GM23338 (cell line): ENCODE results near the gene DNAH9. TPM values are rescaled to one million over a fixed set of nuclear protein-coding genes. Genes with fewer than 3 reads are reported as not detected.

ENCODE experiments used
- ATAC-seq: fragments of 200-7000 bp; cut with Tn5 transposase; 3 replicates; pipeline ENCODE4 v1.9.1; 2020
- DNase-seq: peaks from one replicate; pipeline ENCODE4 v3.0.0-alpha.2; 2015; ENCODE audit warnings: low spot score
- H2AFZ ChIP-seq: fragments of 200-600 bp; sonication (generic); 2 replicates; pipeline ENCODE4 v1.8.0; 2016; ENCODE audit warnings: antibody characterized with exemption, mild to moderate bottlenecking, moderate library complexity
- H3F3A ChIP-seq: fragments of 200-600 bp; sonication (generic); replicated peaks from 2 replicates; pipeline ENCODE4 v1.8.0; 2017; ENCODE audit warnings: antibody characterized with exemption, mixed run types, low read depth
- H3K27ac ChIP-seq: fragments of 200-600 bp; sonication (generic); 2 replicates; pipeline ENCODE4 v1.6.1; 2016; ENCODE audit warnings: low read depth
- H3K27me3 ChIP-seq: fragments of 200-600 bp; sonication (generic); 2 replicates; pipeline ENCODE4 v1.8.0; 2016; ENCODE audit warnings: mild to moderate bottlenecking, mixed run types, moderate library complexity; ENCODE audit not compliant: insufficient read depth
- H3K36me3 ChIP-seq: fragments of 200-600 bp; sonication (generic); 2 replicates; pipeline ENCODE4 v1.8.0; 2016; ENCODE audit warnings: mild to moderate bottlenecking; ENCODE audit not compliant: insufficient read depth
- H3K4me1 ChIP-seq: fragments of 200-600 bp; sonication (generic); 2 replicates; pipeline ENCODE4 v1.8.0; 2016; ENCODE audit warnings: mild to moderate bottlenecking, moderate library complexity; ENCODE audit not compliant: insufficient read depth
- H3K4me2 ChIP-seq: fragments of 200-600 bp; sonication (generic); 2 replicates; pipeline ENCODE4 v1.7.1; 2017; ENCODE audit warnings: mixed run types
- H3K4me3 ChIP-seq: fragments of 200-600 bp; sonication (generic); 2 replicates; pipeline ENCODE4 v1.6.1; 2016; ENCODE audit warnings: mixed run types
- H3K79me2 ChIP-seq: fragments of 200-600 bp; sonication (generic); replicated peaks from 2 replicates; pipeline ENCODE4 v1.8.0; 2017; ENCODE audit warnings: mild to moderate bottlenecking; ENCODE audit not compliant: insufficient read depth
- H3K9me2 ChIP-seq: fragments of 200-600 bp; sonication (generic); 2 replicates; pipeline ENCODE4 v1.8.0; 2017; ENCODE audit not compliant: insufficient read depth
- H4K20me1 ChIP-seq: fragments of 200-600 bp; sonication (generic); replicated peaks from 2 replicates; pipeline ENCODE4 v1.8.0; 2017; ENCODE audit warnings: mild to moderate bottlenecking; ENCODE audit not compliant: insufficient read depth
- H3K27ac Mint-ChIP-seq: 2 replicates; pipeline ENCODE4 v1.8.0; 2020; ENCODE audit warnings: inconsistent platforms, mild to moderate bottlenecking, moderate library complexity, mixed read lengths
- H3K27me3 Mint-ChIP-seq: 3 replicates; pipeline ENCODE4 v1.8.0; 2022; ENCODE audit warnings: low read depth, mild to moderate bottlenecking, moderate library complexity, mixed read lengths, inconsistent platforms; ENCODE audit not compliant: insufficient read depth, poor library complexity
- H3K36me3 Mint-ChIP-seq: 3 replicates; pipeline ENCODE4 v1.8.0; 2021; ENCODE audit warnings: low read depth, mild to moderate bottlenecking, inconsistent platforms, moderate library complexity, mixed read lengths
- H3K4me1 Mint-ChIP-seq: 3 replicates; pipeline ENCODE4 v1.8.0; 2020; ENCODE audit warnings: mild to moderate bottlenecking, inconsistent platforms, mixed read lengths
- H3K4me3 Mint-ChIP-seq: 3 replicates; pipeline ENCODE4 v1.8.0; 2021; ENCODE audit warnings: moderate library complexity, mild to moderate bottlenecking, inconsistent platforms, mixed read lengths
- H3K9me3 Mint-ChIP-seq: 3 replicates; pipeline ENCODE4 v1.8.0; 2020; ENCODE audit warnings: moderate library complexity, mild to moderate bottlenecking, inconsistent platforms, mixed read lengths
- CREB1 ChIP-seq: fragments of 250-450 bp; sonication (Bioruptor Pico); IDR thresholded peaks from 2 replicates; pipeline ENCODE4 v1.5.0; 2020; ENCODE audit warnings: low read depth, mild to moderate bottlenecking, moderate library complexity
- EZH2 ChIP-seq: fragments of 200-600 bp; sonication (generic); IDR thresholded peaks from one replicate; pipeline ENCODE4 v1.8.0; 2017; ENCODE audit warnings: antibody characterized with exemption, mild to moderate bottlenecking, low read depth; ENCODE audit not compliant: unreplicated experiment
- EZH2phosphoT487 ChIP-seq: fragments of 200-600 bp; sonication (generic); IDR thresholded peaks from one replicate; pipeline ENCODE4 v1.8.1; 2018; ENCODE audit warnings: antibody characterized with exemption; ENCODE audit not compliant: unreplicated experiment
- JUNB ChIP-seq: IDR thresholded peaks from one replicate; pipeline ENCODE4 v1.6.1; 2016; ENCODE audit warnings: antibody characterized with exemption; ENCODE audit not compliant: unreplicated experiment
- NANOG ChIP-seq: IDR thresholded peaks from 2 replicates; pipeline ENCODE4 v1.6.1; 2016; ENCODE audit warnings: antibody characterized with exemption, borderline replicate concordance
- POLR2AphosphoS5 ChIP-seq: IDR thresholded peaks from 2 replicates; pipeline ENCODE4 v1.6.1; 2016; ENCODE audit warnings: antibody characterized with exemption, low read depth
- STAT1 ChIP-seq: IDR thresholded peaks from one replicate; pipeline ENCODE4 v1.6.1; 2016; ENCODE audit warnings: antibody characterized with exemption; ENCODE audit not compliant: unreplicated experiment
- ZNF114 ChIP-seq: fragments of 250-450 bp; sonication (Bioruptor Pico); IDR thresholded peaks from 2 replicates; pipeline ENCODE4 v1.5.0; 2020; ENCODE audit warnings: mild to moderate bottlenecking, moderate library complexity
- ZNF331 ChIP-seq: fragments of 250-450 bp; sonication (Bioruptor Pico); IDR thresholded peaks from 2 replicates; pipeline ENCODE4 v1.5.0; 2020; ENCODE audit warnings: low read depth, mild to moderate bottlenecking, moderate library complexity
- polyA plus RNA-seq: library from polyadenylated mRNA; unstranded; fragments of >200 nt; fragmentation: Nextera tagmentation; extraction: Ambion mirVana; gene quantifications from 2 replicates; pipeline ENCODE4 v1.2.1, GENCODE V29; 2016
- total RNA-seq: library from RNA; depleted of rRNA; stranded (reverse); fragments of >200 nt; shearing (Covaris generic); gene quantifications from 2 replicates; pipeline ENCODE4 v1.2.3, GENCODE V29; 2014
- TF ChIP-seq, protein P1 (sequence below): IDR thresholded peaks from one replicate; pipeline ENCODE4 v1.6.1; 2018; ENCODE audit warnings: antibody characterized with exemption; ENCODE audit not compliant: unreplicated experiment
- TF ChIP-seq, protein P2 (sequence below): fragments of 250-450 bp; sonication (Bioruptor Pico); IDR thresholded peaks from 2 replicates; pipeline ENCODE4 v1.5.0; 2020; ENCODE audit warnings: mild to moderate bottlenecking, moderate library complexity
- TF ChIP-seq, protein P3 (sequence below): IDR thresholded peaks from 2 replicates; pipeline ENCODE4 v1.6.1; 2016; ENCODE audit warnings: antibody characterized with exemption
- TF ChIP-seq, protein P4 (sequence below), 2 experiments: fragments of 200-600 bp in 1 of 2; sonication (generic) in 1 of 2; conservative IDR thresholded peaks; 2 replicates each; pipeline versions ENCODE4 v1.5.1 to v1.6.1; 2016 to 2017; ENCODE audit warnings: antibody characterized with exemption in 2 of 2, low read depth in 2 of 2, mild to moderate bottlenecking in 2 of 2, moderate library complexity in 1 of 2

Gene DNAH9
- total and polyA plus RNA-seq, 2 experiments from 2014 or later, result not detected

DNA sequence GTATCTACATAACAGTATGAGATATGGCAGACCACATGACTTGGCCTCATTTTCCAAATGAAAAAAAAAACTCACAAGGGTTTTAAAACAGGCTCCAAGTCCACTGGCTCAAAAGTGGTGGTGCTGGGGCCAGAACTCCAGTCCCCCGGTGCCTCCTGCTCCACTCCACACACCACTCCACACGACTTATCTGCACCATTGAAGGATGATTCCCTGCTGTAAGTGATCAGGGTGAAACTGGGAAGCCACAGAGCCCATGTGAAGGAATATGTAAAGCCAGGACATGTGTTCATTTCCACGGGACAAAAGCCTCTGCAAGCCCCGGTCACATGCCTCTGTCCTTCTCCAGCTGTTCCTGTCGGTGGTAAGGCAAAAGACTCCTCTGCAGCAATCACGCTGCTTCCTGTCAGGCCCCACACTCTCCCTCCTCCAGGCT, 301.8 kb downstream of the DNAH9 start:
- ATAC-seq, result no peak
- no peak overlapping the region for H3K4me2 ChIP-seq
- H3K9me3 Mint-ChIP-seq, result peaks cover 96% of the 10 kb centered on the region
- no peak overlapping the region for H3K27ac ChIP-seq
- H3K27me3 ChIP-seq, result no peaks in the 10 kb centered on the region
- TF ChIP-seq, protein P1, sequence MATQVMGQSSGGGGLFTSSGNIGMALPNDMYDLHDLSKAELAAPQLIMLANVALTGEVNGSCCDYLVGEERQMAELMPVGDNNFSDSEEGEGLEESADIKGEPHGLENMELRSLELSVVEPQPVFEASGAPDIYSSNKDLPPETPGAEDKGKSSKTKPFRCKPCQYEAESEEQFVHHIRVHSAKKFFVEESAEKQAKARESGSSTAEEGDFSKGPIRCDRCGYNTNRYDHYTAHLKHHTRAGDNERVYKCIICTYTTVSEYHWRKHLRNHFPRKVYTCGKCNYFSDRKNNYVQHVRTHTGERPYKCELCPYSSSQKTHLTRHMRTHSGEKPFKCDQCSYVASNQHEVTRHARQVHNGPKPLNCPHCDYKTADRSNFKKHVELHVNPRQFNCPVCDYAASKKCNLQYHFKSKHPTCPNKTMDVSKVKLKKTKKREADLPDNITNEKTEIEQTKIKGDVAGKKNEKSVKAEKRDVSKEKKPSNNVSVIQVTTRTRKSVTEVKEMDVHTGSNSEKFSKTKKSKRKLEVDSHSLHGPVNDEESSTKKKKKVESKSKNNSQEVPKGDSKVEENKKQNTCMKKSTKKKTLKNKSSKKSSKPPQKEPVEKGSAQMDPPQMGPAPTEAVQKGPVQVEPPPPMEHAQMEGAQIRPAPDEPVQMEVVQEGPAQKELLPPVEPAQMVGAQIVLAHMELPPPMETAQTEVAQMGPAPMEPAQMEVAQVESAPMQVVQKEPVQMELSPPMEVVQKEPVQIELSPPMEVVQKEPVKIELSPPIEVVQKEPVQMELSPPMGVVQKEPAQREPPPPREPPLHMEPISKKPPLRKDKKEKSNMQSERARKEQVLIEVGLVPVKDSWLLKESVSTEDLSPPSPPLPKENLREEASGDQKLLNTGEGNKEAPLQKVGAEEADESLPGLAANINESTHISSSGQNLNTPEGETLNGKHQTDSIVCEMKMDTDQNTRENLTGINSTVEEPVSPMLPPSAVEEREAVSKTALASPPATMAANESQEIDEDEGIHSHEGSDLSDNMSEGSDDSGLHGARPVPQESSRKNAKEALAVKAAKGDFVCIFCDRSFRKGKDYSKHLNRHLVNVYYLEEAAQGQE, result no peak
- TF ChIP-seq JUNB (no peak), EZH2phosphoT487 (no peak), ZNF331 (CRISPR knock-in tag) (no peak), NANOG (no peak), EZH2 (no peak), POLR2AphosphoS5 (no peak), STAT1 (no peak), ZNF114 (no peak), CREB1 (CRISPR knock-in tag) (no peak)
- TF ChIP-seq, protein P2, sequence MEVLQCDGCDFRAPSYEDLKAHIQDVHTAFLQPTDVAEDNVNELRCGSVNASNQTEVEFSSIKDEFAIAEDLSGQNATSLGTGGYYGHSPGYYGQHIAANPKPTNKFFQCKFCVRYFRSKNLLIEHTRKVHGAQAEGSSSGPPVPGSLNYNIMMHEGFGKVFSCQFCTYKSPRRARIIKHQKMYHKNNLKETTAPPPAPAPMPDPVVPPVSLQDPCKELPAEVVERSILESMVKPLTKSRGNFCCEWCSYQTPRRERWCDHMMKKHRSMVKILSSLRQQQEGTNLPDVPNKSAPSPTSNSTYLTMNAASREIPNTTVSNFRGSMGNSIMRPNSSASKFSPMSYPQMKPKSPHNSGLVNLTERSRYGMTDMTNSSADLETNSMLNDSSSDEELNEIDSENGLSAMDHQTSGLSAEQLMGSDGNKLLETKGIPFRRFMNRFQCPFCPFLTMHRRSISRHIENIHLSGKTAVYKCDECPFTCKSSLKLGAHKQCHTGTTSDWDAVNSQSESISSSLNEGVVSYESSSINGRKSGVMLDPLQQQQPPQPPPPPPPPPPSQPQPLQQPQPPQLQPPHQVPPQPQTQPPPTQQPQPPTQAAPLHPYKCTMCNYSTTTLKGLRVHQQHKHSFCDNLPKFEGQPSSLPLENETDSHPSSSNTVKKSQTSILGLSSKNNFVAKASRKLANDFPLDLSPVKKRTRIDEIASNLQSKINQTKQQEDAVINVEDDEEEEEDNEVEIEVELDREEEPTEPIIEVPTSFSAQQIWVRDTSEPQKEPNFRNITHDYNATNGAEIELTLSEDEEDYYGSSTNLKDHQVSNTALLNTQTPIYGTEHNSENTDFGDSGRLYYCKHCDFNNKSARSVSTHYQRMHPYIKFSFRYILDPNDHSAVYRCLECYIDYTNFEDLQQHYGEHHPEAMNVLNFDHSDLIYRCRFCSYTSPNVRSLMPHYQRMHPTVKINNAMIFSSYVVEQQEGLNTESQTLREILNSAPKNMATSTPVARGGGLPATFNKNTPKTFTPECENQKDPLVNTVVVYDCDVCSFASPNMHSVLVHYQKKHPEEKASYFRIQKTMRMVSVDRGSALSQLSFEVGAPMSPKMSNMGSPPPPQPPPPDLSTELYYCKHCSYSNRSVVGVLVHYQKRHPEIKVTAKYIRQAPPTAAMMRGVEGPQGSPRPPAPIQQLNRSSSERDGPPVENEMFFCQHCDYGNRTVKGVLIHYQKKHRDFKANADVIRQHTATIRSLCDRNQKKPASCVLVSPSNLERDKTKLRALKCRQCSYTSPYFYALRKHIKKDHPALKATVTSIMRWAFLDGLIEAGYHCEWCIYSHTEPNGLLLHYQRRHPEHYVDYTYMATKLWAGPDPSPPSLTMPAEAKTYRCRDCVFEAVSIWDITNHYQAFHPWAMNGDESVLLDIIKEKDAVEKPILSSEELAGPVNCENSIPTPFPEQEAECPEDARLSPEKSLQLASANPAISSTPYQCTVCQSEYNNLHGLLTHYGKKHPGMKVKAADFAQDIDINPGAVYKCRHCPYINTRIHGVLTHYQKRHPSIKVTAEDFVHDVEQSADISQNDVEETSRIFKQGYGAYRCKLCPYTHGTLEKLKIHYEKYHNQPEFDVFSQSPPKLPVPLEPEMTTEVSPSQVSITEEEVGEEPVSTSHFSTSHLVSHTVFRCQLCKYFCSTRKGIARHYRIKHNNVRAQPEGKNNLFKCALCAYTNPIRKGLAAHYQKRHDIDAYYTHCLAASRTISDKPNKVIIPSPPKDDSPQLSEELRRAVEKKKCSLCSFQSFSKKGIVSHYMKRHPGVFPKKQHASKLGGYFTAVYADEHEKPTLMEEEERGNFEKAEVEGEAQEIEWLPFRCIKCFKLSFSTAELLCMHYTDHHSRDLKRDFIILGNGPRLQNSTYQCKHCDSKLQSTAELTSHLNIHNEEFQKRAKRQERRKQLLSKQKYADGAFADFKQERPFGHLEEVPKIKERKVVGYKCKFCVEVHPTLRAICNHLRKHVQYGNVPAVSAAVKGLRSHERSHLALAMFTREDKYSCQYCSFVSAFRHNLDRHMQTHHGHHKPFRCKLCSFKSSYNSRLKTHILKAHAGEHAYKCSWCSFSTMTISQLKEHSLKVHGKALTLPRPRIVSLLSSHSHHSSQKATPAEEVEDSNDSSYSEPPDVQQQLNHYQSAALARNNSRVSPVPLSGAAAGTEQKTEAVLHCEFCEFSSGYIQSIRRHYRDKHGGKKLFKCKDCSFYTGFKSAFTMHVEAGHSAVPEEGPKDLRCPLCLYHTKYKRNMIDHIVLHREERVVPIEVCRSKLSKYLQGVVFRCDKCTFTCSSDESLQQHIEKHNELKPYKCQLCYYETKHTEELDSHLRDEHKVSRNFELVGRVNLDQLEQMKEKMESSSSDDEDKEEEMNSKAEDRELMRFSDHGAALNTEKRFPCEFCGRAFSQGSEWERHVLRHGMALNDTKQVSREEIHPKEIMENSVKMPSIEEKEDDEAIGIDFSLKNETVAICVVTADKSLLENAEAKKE (CRISPR knock-in tag), result no peak
- TF ChIP-seq, protein P3, sequence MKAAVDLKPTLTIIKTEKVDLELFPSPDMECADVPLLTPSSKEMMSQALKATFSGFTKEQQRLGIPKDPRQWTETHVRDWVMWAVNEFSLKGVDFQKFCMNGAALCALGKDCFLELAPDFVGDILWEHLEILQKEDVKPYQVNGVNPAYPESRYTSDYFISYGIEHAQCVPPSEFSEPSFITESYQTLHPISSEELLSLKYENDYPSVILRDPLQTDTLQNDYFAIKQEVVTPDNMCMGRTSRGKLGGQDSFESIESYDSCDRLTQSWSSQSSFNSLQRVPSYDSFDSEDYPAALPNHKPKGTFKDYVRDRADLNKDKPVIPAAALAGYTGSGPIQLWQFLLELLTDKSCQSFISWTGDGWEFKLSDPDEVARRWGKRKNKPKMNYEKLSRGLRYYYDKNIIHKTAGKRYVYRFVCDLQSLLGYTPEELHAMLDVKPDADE, result no peak
- TF ChIP-seq, protein P4, sequence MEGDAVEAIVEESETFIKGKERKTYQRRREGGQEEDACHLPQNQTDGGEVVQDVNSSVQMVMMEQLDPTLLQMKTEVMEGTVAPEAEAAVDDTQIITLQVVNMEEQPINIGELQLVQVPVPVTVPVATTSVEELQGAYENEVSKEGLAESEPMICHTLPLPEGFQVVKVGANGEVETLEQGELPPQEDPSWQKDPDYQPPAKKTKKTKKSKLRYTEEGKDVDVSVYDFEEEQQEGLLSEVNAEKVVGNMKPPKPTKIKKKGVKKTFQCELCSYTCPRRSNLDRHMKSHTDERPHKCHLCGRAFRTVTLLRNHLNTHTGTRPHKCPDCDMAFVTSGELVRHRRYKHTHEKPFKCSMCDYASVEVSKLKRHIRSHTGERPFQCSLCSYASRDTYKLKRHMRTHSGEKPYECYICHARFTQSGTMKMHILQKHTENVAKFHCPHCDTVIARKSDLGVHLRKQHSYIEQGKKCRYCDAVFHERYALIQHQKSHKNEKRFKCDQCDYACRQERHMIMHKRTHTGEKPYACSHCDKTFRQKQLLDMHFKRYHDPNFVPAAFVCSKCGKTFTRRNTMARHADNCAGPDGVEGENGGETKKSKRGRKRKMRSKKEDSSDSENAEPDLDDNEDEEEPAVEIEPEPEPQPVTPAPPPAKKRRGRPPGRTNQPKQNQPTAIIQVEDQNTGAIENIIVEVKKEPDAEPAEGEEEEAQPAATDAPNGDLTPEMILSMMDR (conservative IDR thresholded peaks at IDR 0.05; ENCODE audit: low read depth in 2 of 2), result no peak
- H3K79me2 ChIP-seq, result no peaks in the 10 kb centered on the region
- H3K27me3 Mint-ChIP-seq, result peaks cover 5% of the 10 kb centered on the region
- peaks cover 33% of the 10 kb centered on the region for H3K36me3 Mint-ChIP-seq
- DNase-seq, result no peak
- no peaks in the 10 kb centered on the region for H4K20me1 ChIP-seq
- H3K4me1 ChIP-seq, result no peaks in the 10 kb centered on the region
- H3K9me2 ChIP-seq, result no peaks in the 10 kb centered on the region
- no peaks in the 10 kb centered on the region for H3F3A ChIP-seq
- no peak overlapping the region for H2AFZ ChIP-seq
- no peak overlapping the region for H3K27ac Mint-ChIP-seq
- H3K36me3 ChIP-seq, result 0 out of 2 replicates have a peak, but pooled peaks cover 4% of the 10 kb centered on the region
- H3K4me1 Mint-ChIP-seq, result no peaks in the 10 kb centered on the region
- no peak overlapping the region for H3K4me3 Mint-ChIP-seq
- no peak overlapping the region for H3K4me3 ChIP-seq
